Measurements from ENCODE around the gene SIVA1.

Gene SIVA1

GRCh38 chr14:104746071-104746545 is 6.8 kb upstream of the SIVA1 start:
- no peak for TF ChIP-seq CTCF (IDR thresholded peaks at IDR 0.05; ENCODE audit: insufficient read depth, low read length, poor library complexity, severe bottlenecking)
- no peak for TF ChIP-seq EZH2phosphoT487 (conservative IDR thresholded peaks at IDR 0.05; ENCODE audit: low read length)
- H3K36me3 ChIP-seq (ENCODE audit: low read length), result no peaks in the 10 kb centered on the region
- no peaks in the 10 kb centered on the region for H3F3A ChIP-seq (ENCODE audit: insufficient read depth)
- no peaks in the 10 kb centered on the region for H3K79me2 ChIP-seq (ENCODE audit: insufficient read depth, low read length)
- no peak overlapping the region for H3K4me3 ChIP-seq (ENCODE audit: insufficient read depth, low read length, poor library complexity, severe bottlenecking)
- H3K4me2 ChIP-seq (ENCODE audit: low read depth, low read length, poor library complexity, severe bottlenecking), result no peak overlapping the region
- no peaks in the 10 kb centered on the region for H3K9me2 ChIP-seq (replicated peaks; ENCODE audit: insufficient read depth, low read length)
- H3K27ac ChIP-seq (ENCODE audit: low read depth, low read length), result no peak overlapping the region
- H2AFZ ChIP-seq (ENCODE audit: low read depth, low read length, severe bottlenecking), result no peak overlapping the region
- H3K9me3 ChIP-seq (ENCODE audit: insufficient read depth, low read length), result no peaks in the 10 kb centered on the region
- H3K27me3 ChIP-seq (ENCODE audit: low read length), result no peaks in the 10 kb centered on the region
- H4K20me1 ChIP-seq (ENCODE audit: low read depth, low read length), result no peaks in the 10 kb centered on the region
- H3K9ac ChIP-seq (ENCODE audit: low read length), result no peak overlapping the region

- no peaks in the 10 kb centered on the region for H3F3A ChIP-seq (ENCODE audit: insufficient read depth)
- H2AFZ ChIP-seq (ENCODE audit: low read depth, low read length, severe bottlenecking), result no peak overlapping the region
- H3K36me3 ChIP-seq (ENCODE audit: low read length), result no peaks in the 10 kb centered on the region
- H4K20me1 ChIP-seq (ENCODE audit: low read depth, low read length), result no peaks in the 10 kb centered on the region
- no peak overlapping the region for H3K27ac ChIP-seq (ENCODE audit: low read depth, low read length)
- TF ChIP-seq EZH2phosphoT487 (conservative IDR thresholded peaks at IDR 0.05; ENCODE audit: low read length) (no peak), CTCF (IDR thresholded peaks at IDR 0.05; ENCODE audit: insufficient read depth, low read length, poor library complexity, severe bottlenecking) (no peak)
- H3K4me3 ChIP-seq (ENCODE audit: insufficient read depth, low read length, poor library complexity, severe bottlenecking), result no peak overlapping the region
- no peaks in the 10 kb centered on the region for H3K9me3 ChIP-seq (ENCODE audit: insufficient read depth, low read length)
- no peaks in the 10 kb centered on the region for H3K27me3 ChIP-seq (ENCODE audit: low read length)
- no peaks in the 10 kb centered on the region for H3K9me2 ChIP-seq (replicated peaks; ENCODE audit: insufficient read depth, low read length)
- H3K79me2 ChIP-seq (ENCODE audit: insufficient read depth, low read length), result no peaks in the 10 kb centered on the region
- H3K9ac ChIP-seq (ENCODE audit: low read length), result no peak overlapping the region
- no peak overlapping the region for H3K4me2 ChIP-seq (ENCODE audit: low read depth, low read length, poor library complexity, severe bottlenecking)
Observed at GRCh38 chr14:104746934-104747481, 5.9 kb upstream of the SIVA1 start.

- H2AFZ ChIP-seq (ENCODE audit: low read depth, low read length, severe bottlenecking), result no peak overlapping the region
- H3K9me3 ChIP-seq (ENCODE audit: insufficient read depth, low read length), result no peaks in the 10 kb centered on the region
- no peak for TF ChIP-seq CTCF (IDR thresholded peaks at IDR 0.05; ENCODE audit: insufficient read depth, low read length, poor library complexity, severe bottlenecking)
- no peak for TF ChIP-seq EZH2phosphoT487 (conservative IDR thresholded peaks at IDR 0.05; ENCODE audit: low read length)
- no peaks in the 10 kb centered on the region for H3K36me3 ChIP-seq (ENCODE audit: low read length)
- no peak overlapping the region for H3K27ac ChIP-seq (ENCODE audit: low read depth, low read length)
- H3K4me3 ChIP-seq (ENCODE audit: insufficient read depth, low read length, poor library complexity, severe bottlenecking), result no peak overlapping the region
- no peak overlapping the region for H3K4me2 ChIP-seq (ENCODE audit: low read depth, low read length, poor library complexity, severe bottlenecking)
- no peaks in the 10 kb centered on the region for H3K79me2 ChIP-seq (ENCODE audit: insufficient read depth, low read length)
- no peaks in the 10 kb centered on the region for H3K9me2 ChIP-seq (replicated peaks; ENCODE audit: insufficient read depth, low read length)
- no peaks in the 10 kb centered on the region for H4K20me1 ChIP-seq (ENCODE audit: low read depth, low read length)
- no peaks in the 10 kb centered on the region for H3K27me3 ChIP-seq (ENCODE audit: low read length)
- no peak overlapping the region for H3K9ac ChIP-seq (ENCODE audit: low read length)
- H3F3A ChIP-seq (ENCODE audit: insufficient read depth), result no peaks in the 10 kb centered on the region
Observed at GRCh38 chr14:104747876-104748275, 5.1 kb upstream of the SIVA1 start.

Measured in SU-DHL-6 (cell line).